B cell (primary cell): ENCODE measurements around the gene GOLGA8M. TPM values are rescaled to one million over a fixed set of nuclear protein-coding genes. Genes with fewer than 3 reads are reported as not detected.
"Not testable (repeated sequence)": the region's sequence is repeated elsewhere in the genome, so short reads cannot be mapped to it uniquely, and the experiment has no call there.

ENCODE experiments used
- ATAC-seq: fragments of 200-7000 bp; cut with Tn5 transposase; one replicate; pipeline ENCODE4 v1.10.0; 2021; ENCODE audit warnings: low read depth, mild to moderate bottlenecking, moderate number of reproducible peaks, moderate library complexity
- CTCF ChIA-PET: fragments of 350-600 bp; sonication (Branson Sonifier 250); formaldehyde crosslinking; loops from one replicate; lab custom pipeline; 2021; ENCODE audit warnings: antibody characterized with exemption, inconsistent platforms; lab: Charles Lee
- POLR2A ChIA-PET: fragments of 350-600 bp; sonication (Branson Sonifier 250); formaldehyde crosslinking; loops from one replicate; lab custom pipeline; 2021; ENCODE audit warnings: antibody characterized with exemption; lab: Charles Lee
- DNase-seq: peaks from one replicate; pipeline ENCODE4 v3.0.0; 2013
- H2AFZ ChIP-seq: 2 replicates; pipeline ENCODE4 v1.6.1; 2012; ENCODE audit warnings: mild to moderate bottlenecking, low read depth, low read length; ENCODE audit not compliant: insufficient read depth, poor library complexity, severe bottlenecking
- H3K27ac ChIP-seq, 2 donors: 1 replicate in 1 of 2; 2 replicates in 1 of 2; pipeline ENCODE4 v1.5.1; 2012 to 2013; ENCODE audit warnings: low read length in 2 of 2, mild to moderate bottlenecking in 2 of 2, moderate library complexity in 1 of 2
- H3K27me3 ChIP-seq, 4 experiments: fragments of 200-600 bp in 1 of 4; sonication (generic) in 1 of 4; replicated peaks in 1 of 4; 1 replicate in 2 of 4; 2 replicates in 2 of 4; pipeline versions ENCODE4 v1.6.1 to v1.7.0; 2013 to 2016; ENCODE audit warnings: low read length in 3 of 4, mild to moderate bottlenecking in 2 of 4, mixed read lengths in 1 of 4, moderate library complexity in 1 of 4; ENCODE audit not compliant: insufficient read depth in 4 of 4, control insufficient read depth in 3 of 4; ENCODE audit errors: control extremely low read depth in 1 of 4
- H3K36me3 ChIP-seq, 2 experiments: replicated peaks in 1 of 2; 1 replicate in 1 of 2; 2 replicates in 1 of 2; pipeline versions ENCODE4 v1.6.1 to v1.7.1; 2013; ENCODE audit warnings: low read length in 1 of 2; ENCODE audit not compliant: insufficient read depth in 2 of 2, control insufficient read depth in 1 of 2; ENCODE audit errors: control extremely low read depth in 1 of 2, extremely low read depth in 1 of 2
- H3K4me1 ChIP-seq, 2 donors: fragments of 200-600 bp in 1 of 2; sonication (generic) in 1 of 2; 1 replicate in 1 of 2; 2 replicates in 1 of 2; pipeline versions ENCODE4 v1.5.1 to v1.6.1; 2013 to 2017; ENCODE audit warnings: low read length in 2 of 2; ENCODE audit not compliant: control insufficient read depth in 2 of 2, insufficient read depth in 2 of 2
- H3K4me2 ChIP-seq: replicated peaks from 2 replicates; pipeline ENCODE3; 2012; ENCODE audit warnings: mild to moderate bottlenecking, low read depth, low read length; ENCODE audit not compliant: poor library complexity, severe bottlenecking
- H3K4me3 ChIP-seq, 5 experiments: fragments of 200-600 bp in 1 of 5; sonication (generic) in 1 of 5; 1 replicate in 3 of 5; 2 replicates in 2 of 5; pipeline versions ENCODE4 v1.5.1 to v1.7.0; 2011 to 2016; ENCODE audit warnings: low read length in 4 of 5, mild to moderate bottlenecking in 4 of 5, low read depth in 2 of 5, control low read depth in 1 of 5, moderate library complexity in 1 of 5; ENCODE audit not compliant: insufficient read depth in 1 of 5; ENCODE audit errors: control extremely low read depth in 1 of 5, extremely low read depth in 1 of 5
- H3K79me2 ChIP-seq: fragments of 200-600 bp; sonication (generic); one replicate; pipeline ENCODE4 v1.6.0; 2016; ENCODE audit warnings: low read length; ENCODE audit not compliant: control insufficient read depth, insufficient read depth
- H3K9ac ChIP-seq: fragments of 200-600 bp; sonication (generic); 2 replicates; pipeline ENCODE4 v1.6.1; 2017; ENCODE audit warnings: mild to moderate bottlenecking, low read length, moderate library complexity
- H3K9me3 ChIP-seq, 3 donors: one replicate each; pipeline versions ENCODE4 v1.6.1 to v1.7.1; 2013; ENCODE audit warnings: low read length in 2 of 3; ENCODE audit not compliant: control insufficient read depth in 2 of 3, insufficient read depth in 1 of 3; ENCODE audit errors: control extremely low read depth in 1 of 3
- H4K20me1 ChIP-seq: 2 replicates; pipeline ENCODE4 v1.6.0; 2012; ENCODE audit warnings: mild to moderate bottlenecking, low read length; ENCODE audit not compliant: insufficient read depth, control insufficient read depth, poor library complexity, severe bottlenecking
- H3K27ac Mint-ChIP-seq: one replicate; pipeline ENCODE4 v1.8.0; 2021; ENCODE audit warnings: mixed read lengths
- H3K27me3 Mint-ChIP-seq: one replicate; pipeline ENCODE4 v1.8.0; 2021; ENCODE audit warnings: mixed read lengths
- H3K4me1 Mint-ChIP-seq: one replicate; pipeline ENCODE4 v1.8.0; 2021; ENCODE audit warnings: mixed read lengths
- H3K4me3 Mint-ChIP-seq: one replicate; pipeline ENCODE4 v1.8.0; 2021; ENCODE audit warnings: mixed read lengths
- H3K9me3 Mint-ChIP-seq: one replicate; pipeline ENCODE4 v1.8.0; 2022; ENCODE audit warnings: mixed read lengths; ENCODE audit not compliant: insufficient read depth
- WGBS: methylation state at CpG from one replicate; pipeline ENCODE4 v1.1.5; 2013; ENCODE audit warnings: missing lambda C conversion rate; ENCODE audit not compliant: insufficient coverage; 5-methylcytosine and 5-hydroxymethylcytosine counted together
- intact Hi-C: fragments of 100-400 bp; cut with micrococcal nuclease; formaldehyde crosslinking; loops from one replicate; pipeline ENCODE4 v1.10.0; 2022
- polyA plus RNA-seq: library from polyadenylated mRNA; depleted of rRNA; stranded (reverse); fragments of >200 nt; gene quantifications from 2 replicates; pipeline ENCODE4 v1.2.3, GENCODE V29; 2012
- total RNA-seq, 2 donors: library from RNA; stranded (reverse); fragments of 120-200 nt in 1 of 2; gene quantifications; 1 replicate in 1 of 2; 2 replicates in 1 of 2; pipeline versions ENCODE4 v1.2.3 to v1.2.4, GENCODE V29; 2013 to 2022

The GOLGA8M gene
- total and polyA plus RNA-seq, 2 donors (not counting 1 experiment from before 2014, with no cell fraction given): 0.28 to 1.3 TPM

- H3K79me2 ChIP-seq, H3K4me1 ChIP-seq, H3K9ac ChIP-seq, H3K27me3 ChIP-seq, CTCF ChIA-PET, H3K36me3 ChIP-seq, H3K27ac ChIP-seq, POLR2A ChIA-PET, intact Hi-C loops, H3K27ac Mint-ChIP-seq, H3K4me1 Mint-ChIP-seq, H3K9me3 Mint-ChIP-seq, H3K27me3 Mint-ChIP-seq, H4K20me1 ChIP-seq, H3K9me3 ChIP-seq, H3K4me3 Mint-ChIP-seq: not testable (repeated sequence)
- H3K4me3 ChIP-seq: peak overlapping the region in 3 of 5 experiments; percentile 8 to 36 (median 25)
- WGBS: under 1% methylated on average over 67 of the region's 101 CpGs
- H3K4me2 ChIP-seq: peak overlapping the region; percentile 25
- ATAC-seq: peak; percentile 73
- peak; percentile 29 for DNase-seq
- H2AFZ ChIP-seq: peak overlapping the region; percentile 22
Measured at GRCh38 chr15:28737521-28738199, 25.4 kb upstream of the GOLGA8M start.

- H3K27me3 ChIP-seq, H3K9ac ChIP-seq, H3K27me3 Mint-ChIP-seq, H3K79me2 ChIP-seq, H2AFZ ChIP-seq, H3K4me2 ChIP-seq, H3K4me3 Mint-ChIP-seq, ATAC-seq, POLR2A ChIA-PET, H3K4me1 Mint-ChIP-seq, intact Hi-C loops, H3K9me3 ChIP-seq, H4K20me1 ChIP-seq, H3K27ac Mint-ChIP-seq, H3K36me3 ChIP-seq, H3K4me3 ChIP-seq, H3K4me1 ChIP-seq, DNase-seq, H3K9me3 Mint-ChIP-seq, H3K27ac ChIP-seq, CTCF ChIA-PET: not testable (repeated sequence)
- no CpG with 5 or more reads among the region's 2 CpGs for WGBS
Measured at GRCh38 chr15:28728061-28728460, 15.8 kb upstream of the GOLGA8M start.

DNA sequence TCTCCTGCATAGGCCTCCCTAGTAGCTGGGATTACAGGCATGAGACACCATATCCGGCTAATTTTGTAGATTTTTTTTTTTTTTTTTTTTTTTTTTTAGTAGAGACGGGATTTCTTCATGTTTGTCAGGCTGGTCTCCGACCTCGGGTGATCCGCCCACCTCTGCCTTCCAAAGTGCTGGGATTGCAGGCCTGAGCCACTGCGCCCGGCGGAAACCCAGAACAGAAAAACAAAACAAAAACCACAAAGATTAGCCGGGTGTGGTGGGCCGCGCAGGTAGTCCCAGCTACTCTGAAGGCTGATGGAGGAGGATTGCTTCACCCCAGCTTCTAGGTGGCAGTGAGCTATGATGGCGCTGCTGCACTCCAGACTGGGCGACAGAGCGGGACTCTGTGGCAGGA, 14.8 kb upstream of the GOLGA8M start:
- DNase-seq, H2AFZ ChIP-seq, H3K4me3 ChIP-seq, H3K36me3 ChIP-seq, H3K27ac ChIP-seq, H3K9me3 Mint-ChIP-seq, H3K4me2 ChIP-seq, intact Hi-C loops, H3K4me1 ChIP-seq, POLR2A ChIA-PET, H3K79me2 ChIP-seq, H3K9ac ChIP-seq, H3K9me3 ChIP-seq, H3K27ac Mint-ChIP-seq, CTCF ChIA-PET, H3K27me3 Mint-ChIP-seq, H3K4me3 Mint-ChIP-seq, H3K27me3 ChIP-seq, H3K4me1 Mint-ChIP-seq, H4K20me1 ChIP-seq, ATAC-seq: not testable (repeated sequence)
- WGBS: 80% methylated on average over 1 of the region's 14 CpGs
